ENCODE results near the gene INTS12. TPM values are rescaled to one million over a fixed set of nuclear protein-coding genes. Genes with fewer than 3 reads are reported as not detected.
"Not testable (repeated sequence)": the region's sequence is repeated elsewhere in the genome, so short reads cannot be mapped to it uniquely, and the experiment has no call there.

Gene INTS12
- total and polyA plus RNA-seq, 2 experiments from 2014 or later: 16.5 to 24.6 TPM

- Histone ChIP-seq H3K4me3 (no peak overlapping the region), H3K36me3 (ENCODE audit: low read depth) (no peaks in the 10 kb centered on the region), H3K4me2 (ENCODE audit: unreplicated experiment) (no peak overlapping the region), H3K9me3 (ENCODE audit: low read depth) (no peaks in the 10 kb centered on the region), H3K9me2 (ENCODE audit: insufficient read depth) (no peaks in the 10 kb centered on the region), H3K27ac (no peak overlapping the region), H3K4me1 (ENCODE audit: insufficient read depth) (no peaks in the 10 kb centered on the region), H3K79me2 (ENCODE audit: insufficient read depth) (no peaks in the 10 kb centered on the region), H3K27me3 (replicated peaks; ENCODE audit: insufficient read depth) (no peaks in the 10 kb centered on the region), H2AFZ (no peak overlapping the region), H4K20me1 (ENCODE audit: insufficient read depth) (no peaks in the 10 kb centered on the region), H3F3A (ENCODE audit: insufficient read depth) (no peaks in the 10 kb centered on the region), H3K9ac (no peak overlapping the region)
- DNase-seq: no peak
- in situ Hi-C loops (cut with MboI): no loop called here
- TF ChIP-seq EZH2 (IDR thresholded peaks at IDR 0.05; ENCODE audit: insufficient read depth, poor library complexity, severe bottlenecking) (no peak), EZH2phosphoT487 (IDR thresholded peaks at IDR 0.05; ENCODE audit: insufficient read depth, low read depth) (no peak)
- WGBS, 2 experiments (ENCODE audit: low coverage in 1 of 2, low lambda C conversion rate in 2 of 2, missing lambda C conversion rate in 2 of 2): 96 to 97% methylated on average over 3 of the region's 3 CpGs
These were observed 39.7 kb upstream of the INTS12 start for GRCh38 chr4:105748222-105748621.

DNA sequence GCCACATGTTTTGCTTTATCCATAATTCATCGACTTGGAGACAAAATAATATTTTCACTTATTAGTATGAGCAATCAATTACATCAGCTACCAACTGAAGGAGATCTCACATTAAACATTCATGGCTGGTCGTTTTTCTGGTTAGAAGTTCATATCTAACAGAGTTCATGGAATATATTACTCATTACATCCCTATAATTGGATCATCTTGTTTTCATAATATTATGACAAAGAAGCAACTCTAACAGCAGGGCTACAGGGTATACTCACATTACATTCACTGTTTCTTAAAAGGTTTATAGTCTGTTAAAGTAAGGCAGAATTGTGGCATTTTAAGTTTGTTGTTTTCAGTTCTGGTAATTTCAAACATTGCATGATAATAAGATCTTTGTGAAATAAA, 33.1 kb upstream of the INTS12 start:
- H3K4me1 ChIP-seq (ENCODE audit: insufficient read depth): no peaks in the 10 kb centered on the region
- no peaks in the 10 kb centered on the region for H3K36me3 ChIP-seq (ENCODE audit: low read depth)
- H3K27me3 ChIP-seq (replicated peaks; ENCODE audit: insufficient read depth): no peaks in the 10 kb centered on the region
- H3K4me3 ChIP-seq: no peak overlapping the region
- no peaks in the 10 kb centered on the region for H3K79me2 ChIP-seq (ENCODE audit: insufficient read depth)
- in situ Hi-C loops (cut with MboI): no loop called here
- H3K9me3 ChIP-seq (ENCODE audit: low read depth): no peaks in the 10 kb centered on the region
- H3K9ac ChIP-seq: no peak overlapping the region
- no peak for TF ChIP-seq EZH2 (IDR thresholded peaks at IDR 0.05; ENCODE audit: insufficient read depth, poor library complexity, severe bottlenecking)
- TF ChIP-seq EZH2phosphoT487 (IDR thresholded peaks at IDR 0.05; ENCODE audit: insufficient read depth, low read depth): no peak
- peak; percentile 46 for DNase-seq
- WGBS, 2 experiments (ENCODE audit: low coverage in 1 of 2, low lambda C conversion rate in 2 of 2, missing lambda C conversion rate in 2 of 2): 46 to 48% methylated on average over 2 of the region's 2 CpGs
- H2AFZ ChIP-seq: no peak overlapping the region
- no peaks in the 10 kb centered on the region for H4K20me1 ChIP-seq (ENCODE audit: insufficient read depth)
- H3K27ac ChIP-seq: no peak overlapping the region
- no peak overlapping the region for H3K4me2 ChIP-seq (ENCODE audit: unreplicated experiment)
- no peaks in the 10 kb centered on the region for H3F3A ChIP-seq (ENCODE audit: insufficient read depth)
- no peaks in the 10 kb centered on the region for H3K9me2 ChIP-seq (ENCODE audit: insufficient read depth)

- H3K9me2 ChIP-seq (ENCODE audit: insufficient read depth); H3K36me3 ChIP-seq (ENCODE audit: low read depth); H3K27me3 ChIP-seq (replicated peaks; ENCODE audit: insufficient read depth); H3F3A ChIP-seq (ENCODE audit: insufficient read depth); H3K4me3 ChIP-seq; DNase-seq; H3K4me1 ChIP-seq (ENCODE audit: insufficient read depth); H3K79me2 ChIP-seq (ENCODE audit: insufficient read depth); H4K20me1 ChIP-seq (ENCODE audit: insufficient read depth); H3K4me2 ChIP-seq (ENCODE audit: unreplicated experiment); H3K9ac ChIP-seq; in situ Hi-C loops (cut with MboI); H3K9me3 ChIP-seq (ENCODE audit: low read depth); H2AFZ ChIP-seq; H3K27ac ChIP-seq: not testable (repeated sequence)
- WGBS, 2 experiments (ENCODE audit: low coverage in 1 of 2, low lambda C conversion rate in 2 of 2, missing lambda C conversion rate in 2 of 2): 96 to 98% methylated on average over 10 of the region's 10 CpGs
These were observed 26.7 kb upstream of the INTS12 start for GRCh38 chr4:105735217-105735616.

DNA sequence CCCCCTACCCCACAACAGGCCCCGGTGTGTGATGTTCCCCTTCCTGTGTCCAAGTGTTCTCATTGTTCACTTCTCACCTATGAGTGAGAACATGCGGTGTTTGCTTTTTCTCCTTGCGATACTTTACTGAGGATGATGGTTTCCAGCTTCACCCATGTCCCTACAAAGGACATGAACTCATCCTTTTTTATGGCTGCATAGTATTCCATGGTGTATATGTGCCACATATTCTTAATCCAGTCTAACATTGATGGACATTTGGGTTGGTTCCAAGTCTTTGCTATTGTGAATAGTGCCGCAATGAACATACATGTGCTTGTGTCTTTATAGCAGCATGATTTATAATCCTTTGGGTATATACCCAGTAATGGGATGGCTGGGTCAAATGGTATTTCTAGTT, 21.4 kb upstream of the INTS12 start:
- H3K79me2 ChIP-seq (ENCODE audit: insufficient read depth); H2AFZ ChIP-seq; H3K4me1 ChIP-seq (ENCODE audit: insufficient read depth); H3F3A ChIP-seq (ENCODE audit: insufficient read depth); H3K9ac ChIP-seq; H3K9me3 ChIP-seq (ENCODE audit: low read depth); DNase-seq; H3K9me2 ChIP-seq (ENCODE audit: insufficient read depth); H4K20me1 ChIP-seq (ENCODE audit: insufficient read depth); H3K4me2 ChIP-seq (ENCODE audit: unreplicated experiment); H3K27me3 ChIP-seq (replicated peaks; ENCODE audit: insufficient read depth); H3K27ac ChIP-seq; H3K36me3 ChIP-seq (ENCODE audit: low read depth); H3K4me3 ChIP-seq; in situ Hi-C loops (cut with MboI): not testable (repeated sequence)
- WGBS, 2 experiments (ENCODE audit: low coverage in 1 of 2, low lambda C conversion rate in 2 of 2, missing lambda C conversion rate in 2 of 2): 97 to 100% methylated on average over 3 to 4 of the region's 4 CpGs

DNA sequence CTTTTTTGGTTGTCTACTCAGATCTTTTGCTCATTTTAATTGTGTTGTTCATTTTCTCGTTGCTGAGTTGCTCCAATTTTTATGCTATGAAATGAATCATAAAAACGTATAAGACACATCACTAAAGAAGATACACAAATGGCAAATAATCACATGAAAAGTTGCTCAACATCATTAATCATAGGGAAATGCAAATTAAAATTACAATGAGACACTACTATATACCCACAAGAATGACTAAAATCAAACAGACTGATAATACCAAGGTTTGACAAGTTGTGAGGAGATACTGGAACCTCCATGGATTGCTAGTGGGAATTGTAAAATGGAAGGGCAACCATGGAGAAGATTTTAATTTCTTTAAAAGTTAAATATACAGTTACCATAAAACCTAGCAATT, 17.1 kb upstream of the INTS12 start:
- Histone ChIP-seq H3K36me3 (ENCODE audit: low read depth) (0 out of 2 replicates have a peak, but pooled peaks cover 4% of the 10 kb centered on the region), H3K9me3 (ENCODE audit: low read depth) (no peaks in the 10 kb centered on the region), H4K20me1 (ENCODE audit: insufficient read depth) (no peaks in the 10 kb centered on the region), H2AFZ (no peak overlapping the region), H3K4me2 (ENCODE audit: unreplicated experiment) (no peak overlapping the region), H3F3A (ENCODE audit: insufficient read depth) (no peaks in the 10 kb centered on the region), H3K9me2 (ENCODE audit: insufficient read depth) (no peaks in the 10 kb centered on the region), H3K79me2 (ENCODE audit: insufficient read depth) (no peaks in the 10 kb centered on the region), H3K4me1 (ENCODE audit: insufficient read depth) (no peaks in the 10 kb centered on the region), H3K9ac (no peak overlapping the region), H3K4me3 (no peak overlapping the region), H3K27me3 (replicated peaks; ENCODE audit: insufficient read depth) (no peaks in the 10 kb centered on the region), H3K27ac (no peak overlapping the region)
- in situ Hi-C loops (cut with MboI): no loop called here
- TF ChIP-seq EZH2phosphoT487 (IDR thresholded peaks at IDR 0.05; ENCODE audit: insufficient read depth, low read depth) (no peak), EZH2 (IDR thresholded peaks at IDR 0.05; ENCODE audit: insufficient read depth, poor library complexity, severe bottlenecking) (no peak)
- DNase-seq: no peak
- 55 to 61% methylated on average over 2 of the region's 2 CpGs for WGBS, 2 experiments (ENCODE audit: low coverage in 1 of 2, low lambda C conversion rate in 2 of 2, missing lambda C conversion rate in 2 of 2)
